ENCODE data around the gene PRR29.
A peak's percentile ranks its signal among the peaks of the same experiment; 100 is the strongest.

Gene PRR29

DNA sequence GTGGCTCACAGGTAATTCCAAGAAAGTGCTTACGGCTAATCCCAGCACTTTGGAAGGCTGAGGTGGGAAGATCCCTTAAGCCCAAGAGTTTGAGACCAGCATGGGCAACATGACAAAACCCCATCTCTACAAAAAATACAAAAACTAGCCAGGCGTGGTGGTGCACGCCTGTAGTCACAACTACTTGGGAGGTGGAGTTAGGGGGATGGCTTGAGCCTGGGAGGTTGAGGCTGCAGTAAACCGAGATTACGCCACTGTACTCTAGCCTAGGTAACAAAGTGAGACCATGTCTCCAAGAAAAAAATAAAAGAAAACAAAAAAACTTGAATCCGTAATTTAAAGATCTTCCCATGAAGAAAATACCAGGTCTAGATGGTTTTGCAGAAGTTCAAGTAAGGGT, 17.3 kb downstream of the PRR29 start:
- TF ChIP-seq CEBPB (IDR thresholded peaks at IDR 0.05) (no peak), EGR1 (IDR thresholded peaks at IDR 0.05) (no peak), NFIC (IDR thresholded peaks at IDR 0.05) (no peak), TEAD4 (IDR thresholded peaks at IDR 0.05) (no peak), EP300 (IDR thresholded peaks at IDR 0.05; ENCODE audit: borderline replicate concordance) (no peak), TCF12 (IDR thresholded peaks at IDR 0.05; ENCODE audit: low read depth) (no peak), FOXM1 (IDR thresholded peaks at IDR 0.05; ENCODE audit: borderline replicate concordance, low read depth) (no peak), ZBTB7A (IDR thresholded peaks at IDR 0.05; ENCODE audit: low read depth) (no peak), RAD21 (IDR thresholded peaks at IDR 0.05; ENCODE audit: low read depth) (no peak), YY1 (IDR thresholded peaks at IDR 0.05; ENCODE audit: low read depth) (no peak), CREB1 (IDR thresholded peaks at IDR 0.05; ENCODE audit: low read depth) (no peak), TAF1 (IDR thresholded peaks at IDR 0.05; ENCODE audit: low read depth) (no peak)
- TF ChIP-seq, protein P1, sequence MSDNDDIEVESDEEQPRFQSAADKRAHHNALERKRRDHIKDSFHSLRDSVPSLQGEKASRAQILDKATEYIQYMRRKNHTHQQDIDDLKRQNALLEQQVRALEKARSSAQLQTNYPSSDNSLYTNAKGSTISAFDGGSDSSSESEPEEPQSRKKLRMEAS (IDR thresholded peaks at IDR 0.05): no peak
- TF ChIP-seq, protein P2, sequence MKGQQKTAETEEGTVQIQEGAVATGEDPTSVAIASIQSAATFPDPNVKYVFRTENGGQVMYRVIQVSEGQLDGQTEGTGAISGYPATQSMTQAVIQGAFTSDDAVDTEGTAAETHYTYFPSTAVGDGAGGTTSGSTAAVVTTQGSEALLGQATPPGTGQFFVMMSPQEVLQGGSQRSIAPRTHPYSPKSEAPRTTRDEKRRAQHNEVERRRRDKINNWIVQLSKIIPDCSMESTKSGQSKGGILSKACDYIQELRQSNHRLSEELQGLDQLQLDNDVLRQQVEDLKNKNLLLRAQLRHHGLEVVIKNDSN (IDR thresholded peaks at IDR 0.05): no peak
- TF ChIP-seq, protein P3, sequence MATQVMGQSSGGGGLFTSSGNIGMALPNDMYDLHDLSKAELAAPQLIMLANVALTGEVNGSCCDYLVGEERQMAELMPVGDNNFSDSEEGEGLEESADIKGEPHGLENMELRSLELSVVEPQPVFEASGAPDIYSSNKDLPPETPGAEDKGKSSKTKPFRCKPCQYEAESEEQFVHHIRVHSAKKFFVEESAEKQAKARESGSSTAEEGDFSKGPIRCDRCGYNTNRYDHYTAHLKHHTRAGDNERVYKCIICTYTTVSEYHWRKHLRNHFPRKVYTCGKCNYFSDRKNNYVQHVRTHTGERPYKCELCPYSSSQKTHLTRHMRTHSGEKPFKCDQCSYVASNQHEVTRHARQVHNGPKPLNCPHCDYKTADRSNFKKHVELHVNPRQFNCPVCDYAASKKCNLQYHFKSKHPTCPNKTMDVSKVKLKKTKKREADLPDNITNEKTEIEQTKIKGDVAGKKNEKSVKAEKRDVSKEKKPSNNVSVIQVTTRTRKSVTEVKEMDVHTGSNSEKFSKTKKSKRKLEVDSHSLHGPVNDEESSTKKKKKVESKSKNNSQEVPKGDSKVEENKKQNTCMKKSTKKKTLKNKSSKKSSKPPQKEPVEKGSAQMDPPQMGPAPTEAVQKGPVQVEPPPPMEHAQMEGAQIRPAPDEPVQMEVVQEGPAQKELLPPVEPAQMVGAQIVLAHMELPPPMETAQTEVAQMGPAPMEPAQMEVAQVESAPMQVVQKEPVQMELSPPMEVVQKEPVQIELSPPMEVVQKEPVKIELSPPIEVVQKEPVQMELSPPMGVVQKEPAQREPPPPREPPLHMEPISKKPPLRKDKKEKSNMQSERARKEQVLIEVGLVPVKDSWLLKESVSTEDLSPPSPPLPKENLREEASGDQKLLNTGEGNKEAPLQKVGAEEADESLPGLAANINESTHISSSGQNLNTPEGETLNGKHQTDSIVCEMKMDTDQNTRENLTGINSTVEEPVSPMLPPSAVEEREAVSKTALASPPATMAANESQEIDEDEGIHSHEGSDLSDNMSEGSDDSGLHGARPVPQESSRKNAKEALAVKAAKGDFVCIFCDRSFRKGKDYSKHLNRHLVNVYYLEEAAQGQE (IDR thresholded peaks at IDR 0.05; ENCODE audit: low read depth): no peak

DNA sequence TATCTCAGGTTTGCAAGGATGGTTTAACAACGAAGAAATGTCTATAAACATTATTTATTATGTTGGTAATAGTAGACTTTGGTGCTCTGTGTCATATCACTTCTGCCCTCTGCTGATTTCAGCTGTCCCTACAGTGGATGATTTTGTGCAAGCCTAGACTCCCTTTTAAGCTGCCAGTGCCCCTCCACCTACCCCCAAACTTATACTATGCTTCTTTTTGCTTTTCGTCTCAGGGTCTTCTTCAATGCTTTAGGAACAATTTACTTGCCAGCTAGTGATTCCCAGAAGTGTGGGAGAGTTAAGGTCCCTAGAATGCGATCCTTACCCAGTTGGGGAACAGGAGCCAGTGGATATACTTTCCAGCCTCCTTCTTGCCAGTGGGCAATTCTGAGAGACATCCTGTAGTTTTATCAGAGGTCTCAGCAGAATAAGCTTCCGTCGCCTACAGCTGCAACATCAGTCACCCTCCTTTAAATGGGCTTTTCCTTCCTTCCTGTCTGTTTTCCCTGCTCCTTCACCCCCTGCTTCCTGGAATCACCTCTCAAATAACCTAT, 18.2 kb downstream of the PRR29 start:
- TF ChIP-seq RAD21 (IDR thresholded peaks at IDR 0.05; ENCODE audit: low read depth): peak; percentile 35
- TF ChIP-seq CREB1 (IDR thresholded peaks at IDR 0.05; ENCODE audit: low read depth): no peak
- no peak for TF ChIP-seq TAF1 (IDR thresholded peaks at IDR 0.05; ENCODE audit: low read depth)

DNA sequence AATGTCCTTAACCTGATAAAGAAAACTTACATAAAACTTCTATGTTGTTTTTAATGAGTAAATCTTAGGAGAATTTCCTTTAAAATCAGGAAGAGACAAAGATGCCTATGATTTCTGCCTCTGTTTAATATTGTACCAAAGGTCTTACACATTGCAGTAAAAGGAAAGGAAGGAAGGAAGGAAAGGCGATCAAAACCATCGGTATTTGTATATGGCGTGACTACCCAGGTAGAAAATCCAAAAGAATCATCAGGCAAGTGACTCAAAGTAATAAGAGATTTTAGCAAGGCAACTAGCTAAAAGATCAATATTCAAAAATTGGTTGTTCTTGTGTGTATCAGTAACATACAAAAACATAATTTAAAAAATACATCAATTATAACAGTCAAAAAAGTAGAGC, 18.8 kb downstream of the PRR29 start:
- TF ChIP-seq, protein P2 (IDR thresholded peaks at IDR 0.05): no peak
- TF ChIP-seq RAD21 (IDR thresholded peaks at IDR 0.05; ENCODE audit: low read depth): no peak
- no peak for TF ChIP-seq YY1 (IDR thresholded peaks at IDR 0.05; ENCODE audit: low read depth)
- TF ChIP-seq EP300 (IDR thresholded peaks at IDR 0.05; ENCODE audit: borderline replicate concordance): no peak
- no peak for TF ChIP-seq ZBTB7A (IDR thresholded peaks at IDR 0.05; ENCODE audit: low read depth)
- no peak for TF ChIP-seq CREB1 (IDR thresholded peaks at IDR 0.05; ENCODE audit: low read depth)
- no peak for TF ChIP-seq EGR1 (IDR thresholded peaks at IDR 0.05)
- TF ChIP-seq TAF1 (IDR thresholded peaks at IDR 0.05; ENCODE audit: low read depth): no peak
- no peak for TF ChIP-seq TEAD4 (IDR thresholded peaks at IDR 0.05)
- no peak for TF ChIP-seq NFIC (IDR thresholded peaks at IDR 0.05)
- TF ChIP-seq, protein P3 (IDR thresholded peaks at IDR 0.05; ENCODE audit: low read depth): no peak
- no peak for TF ChIP-seq FOXM1 (IDR thresholded peaks at IDR 0.05; ENCODE audit: borderline replicate concordance, low read depth)
- no peak for TF ChIP-seq TCF12 (IDR thresholded peaks at IDR 0.05; ENCODE audit: low read depth)
- no peak for TF ChIP-seq CEBPB (IDR thresholded peaks at IDR 0.05)
- TF ChIP-seq, protein P1 (IDR thresholded peaks at IDR 0.05): no peak

DNA sequence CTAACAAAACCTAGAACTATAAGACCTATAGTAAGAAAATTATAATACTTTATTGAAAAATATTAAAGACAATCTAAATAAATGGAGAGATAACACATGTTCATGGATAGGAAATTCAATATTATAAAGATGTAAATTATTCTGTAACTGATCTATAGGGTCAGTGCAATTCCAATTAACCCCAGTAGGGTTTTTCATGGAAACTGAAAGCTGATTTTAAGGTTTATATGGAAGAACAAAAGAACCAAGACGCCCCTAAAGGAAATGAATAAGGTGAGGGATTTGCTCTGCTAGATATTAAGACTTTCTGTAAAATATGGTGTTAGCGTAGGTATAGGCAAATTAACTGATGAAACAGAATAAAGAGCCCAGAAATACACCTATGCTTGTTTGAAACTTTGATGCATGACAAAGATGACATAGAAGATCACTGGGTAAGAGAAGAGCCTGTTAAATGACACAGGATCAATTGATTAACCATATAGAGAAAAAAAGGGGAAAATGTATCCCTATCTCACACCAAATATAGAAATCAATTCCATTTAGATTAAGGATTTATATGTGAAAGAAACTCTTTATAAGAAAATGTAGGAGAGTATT, 19.3 kb downstream of the PRR29 start:
- TF ChIP-seq EGR1 (IDR thresholded peaks at IDR 0.05) (no peak), EP300 (IDR thresholded peaks at IDR 0.05; ENCODE audit: borderline replicate concordance) (no peak), TAF1 (IDR thresholded peaks at IDR 0.05; ENCODE audit: low read depth) (no peak), ZBTB7A (IDR thresholded peaks at IDR 0.05; ENCODE audit: low read depth) (no peak), TCF12 (IDR thresholded peaks at IDR 0.05; ENCODE audit: low read depth) (no peak), RAD21 (IDR thresholded peaks at IDR 0.05; ENCODE audit: low read depth) (no peak), YY1 (IDR thresholded peaks at IDR 0.05; ENCODE audit: low read depth) (no peak), CEBPB (IDR thresholded peaks at IDR 0.05) (no peak), FOXM1 (IDR thresholded peaks at IDR 0.05; ENCODE audit: borderline replicate concordance, low read depth) (no peak)
- TF ChIP-seq, protein P1 (IDR thresholded peaks at IDR 0.05): no peak

DNA sequence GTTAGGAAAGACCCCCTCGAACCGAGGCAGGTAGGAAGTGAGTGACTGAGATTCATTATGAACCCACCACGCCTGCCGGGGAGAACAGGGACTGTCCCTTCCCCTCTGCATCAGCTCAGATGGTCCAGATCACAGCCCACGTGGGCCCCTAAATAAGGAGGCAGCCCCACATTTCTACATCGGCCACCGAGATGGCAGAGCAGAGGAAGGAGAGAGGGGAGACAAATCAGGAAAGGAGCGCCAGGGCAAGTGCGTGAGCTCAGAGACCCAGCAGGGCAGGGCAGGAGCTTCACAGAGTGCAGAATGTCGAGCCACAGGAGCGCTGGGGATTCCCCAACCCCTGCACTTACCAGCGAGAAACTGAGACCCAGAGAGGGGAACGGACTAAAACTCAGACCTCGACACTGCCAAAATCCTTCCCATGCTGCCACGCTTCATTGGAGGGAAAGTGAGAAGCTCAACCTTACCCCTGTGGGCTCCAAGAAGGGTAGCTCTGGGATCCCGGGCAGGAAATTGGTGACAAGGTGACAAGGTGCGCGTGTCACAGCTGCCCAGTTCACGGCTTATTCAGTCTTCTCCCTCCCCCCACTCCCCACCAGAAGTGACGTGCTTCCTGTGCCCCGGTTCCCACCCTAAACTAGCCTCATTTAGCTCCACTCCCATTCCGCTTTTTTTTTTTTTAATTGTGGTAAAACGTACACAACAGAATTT, 22.1 kb downstream of the PRR29 start, which contains the start of gene ICAM2:
Gene ICAM2 (minus strand): TSS at position 578 of the 711 bp plus-strand sequence. CDS start 13,942 bp downstream, outside the sequence.
- TF ChIP-seq TCF12 (IDR thresholded peaks at IDR 0.05; ENCODE audit: low read depth) (no peak), FOXM1 (IDR thresholded peaks at IDR 0.05; ENCODE audit: borderline replicate concordance, low read depth) (no peak), CEBPB (IDR thresholded peaks at IDR 0.05) (no peak), TEAD4 (IDR thresholded peaks at IDR 0.05) (no peak), EP300 (IDR thresholded peaks at IDR 0.05; ENCODE audit: borderline replicate concordance) (no peak), ZBTB7A (IDR thresholded peaks at IDR 0.05; ENCODE audit: low read depth) (no peak)
